Cardiac muscle cell (in vitro differentiated cells and primary cell): ENCODE measurements around the gene COL25A1. TPM values are rescaled to one million over a fixed set of nuclear protein-coding genes. Genes with fewer than 3 reads are reported as not detected.

Experiments
- DNase-seq, 2 donors: peaks; one replicate each; pipeline versions ENCODE4 v3.0.0 to v3.0.0-alpha.2; 2010 to 2017; ENCODE audit warnings: low read depth in 1 of 2, low spot score in 1 of 2
- H3K27ac ChIP-seq: fragments of 200-600 bp; sonication (generic); 2 replicates; pipeline ENCODE4 v1.5.1; 2016
- H3K27me3 ChIP-seq: fragments of 200-600 bp; sonication (generic); 2 replicates; pipeline ENCODE4 v1.6.0; 2016; ENCODE audit warnings: control low read depth
- H3K36me3 ChIP-seq: fragments of 200-600 bp; sonication (generic); 2 replicates; pipeline ENCODE4 v1.5.1; 2016; ENCODE audit warnings: control low read depth
- H3K4me1 ChIP-seq: fragments of 200-600 bp; sonication (generic); 2 replicates; pipeline ENCODE4 v1.8.1; 2017; ENCODE audit warnings: low read depth, mild to moderate bottlenecking, mixed run types
- H3K4me3 ChIP-seq: fragments of 200-600 bp; sonication (generic); 2 replicates; pipeline ENCODE4 v1.5.1; 2016; ENCODE audit warnings: mild to moderate bottlenecking
- H3K9me3 ChIP-seq: fragments of 200-600 bp; sonication (generic); 2 replicates; pipeline ENCODE4 v1.5.1; 2017; ENCODE audit warnings: low read depth, mild to moderate bottlenecking, control low read depth
- CTCF ChIP-seq: IDR thresholded peaks from 2 replicates; pipeline ENCODE4 v1.5.1; 2012; ENCODE audit warnings: low read depth, mild to moderate bottlenecking, low read length
- polyA plus RNA-seq: library from polyadenylated mRNA; unstranded; fragments of >200 nt; fragmentation: Nextera tagmentation; extraction: Ambion mirVana; gene quantifications from 2 replicates; pipeline ENCODE4 v1.2.1, GENCODE V29; 2016
- total RNA-seq: library from RNA; depleted of rRNA; stranded (reverse); fragments of >200 nt; gene quantifications from 2 replicates; pipeline ENCODE4 v1.2.3, GENCODE V29; 2016

COL25A1 gene
- total and polyA plus RNA-seq, 2 experiments from 2014 or later = 3.5 to 8.4 TPM

- Histone ChIP-seq H3K4me3 (no peak overlapping the region), H3K9me3 (no peaks in the 10 kb centered on the region), H3K27ac (peak overlapping the region; percentile 17), H3K36me3 (no peaks in the 10 kb centered on the region), H3K4me1 (peaks cover 31% of the 10 kb centered on the region), H3K27me3 (no peaks in the 10 kb centered on the region)
- DNase-seq = peak in 1 of 2 donors; percentile 72
- TF ChIP-seq CTCF = no peak
These were observed 473.8 kb downstream of the COL25A1 start for GRCh38 chr4:108828620-108829019.

DNA sequence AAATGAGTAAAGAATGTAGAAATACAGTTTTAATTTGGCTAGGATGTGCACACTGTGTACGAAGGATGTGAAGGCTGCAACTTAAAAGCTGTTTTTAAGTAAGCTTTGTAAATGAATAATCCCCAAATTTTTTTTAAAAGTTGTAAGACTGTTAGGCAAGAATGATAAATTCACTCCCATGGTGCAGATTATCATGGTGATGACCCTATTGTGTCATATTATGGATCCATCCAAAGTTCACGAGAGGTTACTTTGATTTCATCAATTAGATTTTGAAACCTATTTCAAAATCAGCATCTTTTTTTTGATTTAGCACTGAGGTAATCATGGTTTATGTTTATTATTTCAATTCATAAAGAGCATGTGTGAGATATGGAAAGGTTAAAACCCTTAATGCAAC lies 476.7 kb downstream of the COL25A1 start:
- DNase-seq = no peak
- Histone ChIP-seq H3K27ac (no peak overlapping the region), H3K36me3 (no peaks in the 10 kb centered on the region), H3K4me3 (no peak overlapping the region), H3K4me1 (peaks cover 21% of the 10 kb centered on the region), H3K27me3 (no peaks in the 10 kb centered on the region), H3K9me3 (no peaks in the 10 kb centered on the region)
- TF ChIP-seq CTCF = no peak

- H3K27me3 ChIP-seq = no peaks in the 10 kb centered on the region
- no peaks in the 10 kb centered on the region for H3K4me1 ChIP-seq
- H3K27ac ChIP-seq = no peak overlapping the region
- no peak overlapping the region for H3K4me3 ChIP-seq
- no peaks in the 10 kb centered on the region for H3K9me3 ChIP-seq
- TF ChIP-seq CTCF = no peak
- DNase-seq = peak in 1 of 2 donors; percentile 25
- H3K36me3 ChIP-seq = no peaks in the 10 kb centered on the region
These were observed 481.0 kb downstream of the COL25A1 start for GRCh38 chr4:108821351-108821930.

GRCh38 chr4:108820492-108821350 lies 481.7 kb downstream of the COL25A1 start:
- Histone ChIP-seq H3K27me3 (no peaks in the 10 kb centered on the region), H3K4me1 (no peaks in the 10 kb centered on the region), H3K27ac (no peak overlapping the region), H3K36me3 (no peaks in the 10 kb centered on the region), H3K9me3 (no peaks in the 10 kb centered on the region), H3K4me3 (no peak overlapping the region)
- DNase-seq = no peak
- no peak for TF ChIP-seq CTCF

GRCh38 chr4:108814326-108814725 lies 488.1 kb downstream of the COL25A1 start:
- no peak for DNase-seq
- H3K4me1 ChIP-seq = no peaks in the 10 kb centered on the region
- H3K4me3 ChIP-seq = no peak overlapping the region
- no peaks in the 10 kb centered on the region for H3K36me3 ChIP-seq
- no peak for TF ChIP-seq CTCF
- H3K27ac ChIP-seq = no peak overlapping the region
- H3K9me3 ChIP-seq = no peaks in the 10 kb centered on the region
- H3K27me3 ChIP-seq = no peaks in the 10 kb centered on the region
